GM23248 (cell line): ENCODE results near the gene SYAP1. TPM values are rescaled to one million over a fixed set of nuclear protein-coding genes. Genes with fewer than 3 reads are reported as not detected.
A peak's percentile ranks its signal among the peaks of the same experiment; 100 is the strongest.

Experiments used
- DNase-seq: peaks from one replicate; pipeline ENCODE4 v3.0.0-alpha.2; 2015
- H2AFZ ChIP-seq: fragments of 200-600 bp; sonication (generic); 2 replicates; pipeline ENCODE4 v1.6.1; 2016; ENCODE audit warnings: antibody characterized with exemption
- H3F3A ChIP-seq: fragments of 200-600 bp; sonication (generic); 2 replicates; pipeline ENCODE4 v1.6.1; 2016; ENCODE audit warnings: mild to moderate bottlenecking, antibody characterized with exemption, mixed run types; ENCODE audit not compliant: insufficient read depth
- H3K27ac ChIP-seq: fragments of 200-600 bp; sonication (generic); 2 replicates; pipeline ENCODE4 v1.5.1; 2016; ENCODE audit warnings: mild to moderate bottlenecking
- H3K27me3 ChIP-seq: fragments of 200-600 bp; sonication (generic); replicated peaks from 2 replicates; pipeline ENCODE4 v1.6.1; 2016; ENCODE audit warnings: mild to moderate bottlenecking; ENCODE audit not compliant: insufficient read depth
- H3K36me3 ChIP-seq: fragments of 200-600 bp; sonication (generic); 2 replicates; pipeline ENCODE4 v1.6.1; 2016; ENCODE audit warnings: low read depth, mild to moderate bottlenecking
- H3K4me1 ChIP-seq: fragments of 200-600 bp; sonication (generic); 2 replicates; pipeline ENCODE4 v1.6.1; 2016; ENCODE audit warnings: mild to moderate bottlenecking; ENCODE audit not compliant: insufficient read depth
- H3K4me2 ChIP-seq: fragments of 200-600 bp; sonication (generic); one replicate; pipeline ENCODE4 v1.6.1; 2016; ENCODE audit warnings: mild to moderate bottlenecking; ENCODE audit not compliant: unreplicated experiment
- H3K4me3 ChIP-seq: fragments of 200-600 bp; sonication (generic); 2 replicates; pipeline ENCODE4 v1.5.1; 2016; ENCODE audit warnings: mild to moderate bottlenecking
- H3K79me2 ChIP-seq: fragments of 200-600 bp; sonication (generic); 2 replicates; pipeline ENCODE4 v1.6.1; 2016; ENCODE audit warnings: mild to moderate bottlenecking; ENCODE audit not compliant: insufficient read depth
- H3K9ac ChIP-seq: fragments of 200-600 bp; sonication (generic); 2 replicates; pipeline ENCODE4 v1.6.1; 2016; ENCODE audit warnings: mild to moderate bottlenecking
- H3K9me2 ChIP-seq: fragments of 200-600 bp; sonication (generic); 2 replicates; pipeline ENCODE4 v1.6.1; 2016; ENCODE audit warnings: mixed run types, mild to moderate bottlenecking, moderate library complexity; ENCODE audit not compliant: insufficient read depth
- H3K9me3 ChIP-seq: fragments of 200-600 bp; sonication (generic); one replicate; pipeline ENCODE4 v1.6.1; 2017; ENCODE audit warnings: low read depth
- H4K20me1 ChIP-seq: fragments of 200-600 bp; sonication (generic); 2 replicates; pipeline ENCODE4 v1.6.0; 2016; ENCODE audit not compliant: insufficient read depth
- EZH2 ChIP-seq: fragments of 200-600 bp; sonication (generic); IDR thresholded peaks from 2 replicates; pipeline ENCODE4 v1.6.1; 2018; ENCODE audit warnings: antibody characterized with exemption, mild to moderate bottlenecking; ENCODE audit not compliant: insufficient read depth, poor library complexity, severe bottlenecking
- EZH2phosphoT487 ChIP-seq: fragments of 200-600 bp; sonication (generic); IDR thresholded peaks from 2 replicates; pipeline ENCODE4 v1.6.1; 2018; ENCODE audit warnings: antibody characterized with exemption, moderate library complexity, mild to moderate bottlenecking, low read depth; ENCODE audit not compliant: insufficient read depth
- WGBS, 2 experiments: methylation state at CpG; one replicate each; pipeline ENCODE4 v1.1.6; 2015 to 2017; ENCODE audit warnings: low lambda C conversion rate in 2 of 2, low coverage in 1 of 2; ENCODE audit errors: missing lambda C conversion rate in 2 of 2; 5-methylcytosine and 5-hydroxymethylcytosine counted together
- in situ Hi-C: fragments of 300-500 bp; cut with MboI; formaldehyde crosslinking; loops from 2 replicates; pipeline ENCODE4 v1.15.0; 2020
- polyA plus RNA-seq: library from polyadenylated mRNA; unstranded; fragments of >200 nt; fragmentation: Nextera tagmentation; extraction: Ambion mirVana; gene quantifications from 2 replicates; pipeline ENCODE4 v1.2.1, GENCODE V29; 2016
- total RNA-seq: library from RNA; depleted of rRNA; stranded (reverse); fragments of >200 nt; shearing (Covaris generic); gene quantifications from 2 replicates; pipeline ENCODE4 v1.2.3, GENCODE V29; 2014

The SYAP1 gene
- total and polyA plus RNA-seq, 2 experiments from 2014 or later, result 30.8 to 36.4 TPM

- no peak overlapping the region for H3K27ac ChIP-seq
- no peaks in the 10 kb centered on the region for H3K9me2 ChIP-seq
- peak; percentile 28 for DNase-seq
- no peak overlapping the region for H3K9ac ChIP-seq
- H3K9me3 ChIP-seq, result no peaks in the 10 kb centered on the region
- H3K79me2 ChIP-seq, result no peaks in the 10 kb centered on the region
- in situ Hi-C loops, result no loop called here
- H3K27me3 ChIP-seq, result no peaks in the 10 kb centered on the region
- no peak overlapping the region for H2AFZ ChIP-seq
- H4K20me1 ChIP-seq, result no peaks in the 10 kb centered on the region
- 38 to 39% methylated on average over 3 of the region's 3 CpGs for WGBS, 2 experiments
- H3F3A ChIP-seq, result no peaks in the 10 kb centered on the region
- no peak overlapping the region for H3K4me2 ChIP-seq
- H3K36me3 ChIP-seq, result no peaks in the 10 kb centered on the region
- H3K4me1 ChIP-seq, result no peaks in the 10 kb centered on the region; the same call in 1 of the 2 replicates
- no peak overlapping the region for H3K4me3 ChIP-seq
- TF ChIP-seq EZH2phosphoT487 (no peak), EZH2 (no peak)
These were observed 31.9 kb upstream of the SYAP1 start for GRCh38 chrX:16687514-16687913.

GRCh38 chrX:16695079-16695676 is 24.2 kb upstream of the SYAP1 start:
- TF ChIP-seq EZH2phosphoT487 (no peak), EZH2 (no peak)

DNA sequence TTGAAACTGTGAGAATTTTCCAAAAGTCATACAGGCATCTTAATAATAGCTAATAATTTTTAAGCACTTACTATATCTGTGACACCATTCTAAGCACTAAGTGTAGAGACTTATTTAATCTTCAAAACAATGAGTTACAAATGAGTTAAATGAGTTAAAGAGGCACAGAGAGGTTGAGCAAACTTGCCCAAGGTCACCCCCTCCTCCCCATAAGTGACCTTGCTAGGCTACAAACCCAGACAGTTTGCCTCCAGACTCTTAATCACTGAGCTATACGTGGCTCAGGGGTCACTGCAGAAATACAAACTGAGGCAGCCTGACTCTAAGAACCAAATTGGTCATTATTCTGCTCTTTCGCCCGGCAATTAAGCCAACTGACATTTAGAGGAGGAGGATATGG is 22.5 kb upstream of the SYAP1 start:
- Histone ChIP-seq H2AFZ (no peak overlapping the region), H3K36me3 (no peaks in the 10 kb centered on the region), H3F3A (no peaks in the 10 kb centered on the region), H3K4me2 (no peak overlapping the region), H3K9ac (no peak overlapping the region), H4K20me1 (no peaks in the 10 kb centered on the region), H3K4me1 (no peaks in the 10 kb centered on the region), H3K79me2 (no peaks in the 10 kb centered on the region), H3K27me3 (no peaks in the 10 kb centered on the region), H3K9me3 (no peaks in the 10 kb centered on the region), H3K27ac (no peak overlapping the region), H3K9me2 (no peaks in the 10 kb centered on the region), H3K4me3 (no peak overlapping the region)
- no peak for TF ChIP-seq EZH2
- TF ChIP-seq EZH2phosphoT487, result no peak
- in situ Hi-C loops, result no loop called here
- 90 to 97% methylated on average over 3 of the region's 3 CpGs for WGBS, 2 experiments
- DNase-seq, result no peak

More at GRCh38 chrX:16695079-16695676, 24.2 kb upstream of the SYAP1 start:
- no peaks in the 10 kb centered on the region for H3K9me3 ChIP-seq
- H3F3A ChIP-seq, result no peaks in the 10 kb centered on the region
- WGBS, 2 experiments, result 46 to 51% methylated on average over 10 of the region's 10 CpGs
- H4K20me1 ChIP-seq, result no peaks in the 10 kb centered on the region
- H3K27me3 ChIP-seq, result no peaks in the 10 kb centered on the region
- no peak overlapping the region for H3K27ac ChIP-seq
- peak; percentile 40 for DNase-seq
- no peak overlapping the region for H2AFZ ChIP-seq
- no peaks in the 10 kb centered on the region for H3K36me3 ChIP-seq
- no peak overlapping the region for H3K4me3 ChIP-seq
- in situ Hi-C loops, result no loop called here
- no peak overlapping the region for H3K9ac ChIP-seq
- H3K4me1 ChIP-seq, result no peaks in the 10 kb centered on the region
- H3K4me2 ChIP-seq, result no peak overlapping the region
- H3K79me2 ChIP-seq, result no peaks in the 10 kb centered on the region
- H3K9me2 ChIP-seq, result no peaks in the 10 kb centered on the region

- Histone ChIP-seq H3K9me3 (no peaks in the 10 kb centered on the region), H4K20me1 (no peaks in the 10 kb centered on the region), H3K4me3 (no peak overlapping the region), H3K4me2 (no peak overlapping the region), H3K27ac (no peak overlapping the region), H3K36me3 (no peaks in the 10 kb centered on the region), H3K4me1 (no peaks in the 10 kb centered on the region), H3K27me3 (no peaks in the 10 kb centered on the region), H3K9ac (no peak overlapping the region), H3F3A (no peaks in the 10 kb centered on the region), H3K79me2 (no peaks in the 10 kb centered on the region), H2AFZ (no peak overlapping the region), H3K9me2 (no peaks in the 10 kb centered on the region)
- WGBS, 2 experiments, result 85 to 100% methylated on average over 5 to 6 of the region's 6 CpGs
- in situ Hi-C loops, result no loop called here
- TF ChIP-seq EZH2, result no peak
- TF ChIP-seq EZH2phosphoT487, result no peak
- DNase-seq, result no peak
These were observed 20.0 kb upstream of the SYAP1 start for GRCh38 chrX:16699389-16699788.
